Measurements from ENCODE around the gene KRT20. TPM values are rescaled to one million over a fixed set of nuclear protein-coding genes. Genes with fewer than 3 reads are reported as not detected.

The KRT20 gene
- total and polyA plus RNA-seq, 2 donors = 0.85 to 3.8 TPM

- Histone ChIP-seq H3K4me1 (ENCODE audit: control insufficient read depth in 2 of 2, insufficient read depth in 2 of 2, low read length in 2 of 2) (no peaks in the 10 kb centered on the region), H3K36me3 (ENCODE audit: control insufficient read depth in 2 of 2, insufficient read depth in 2 of 2, low read length in 1 of 2) (no peaks in the 10 kb centered on the region), H3K4me3 (ENCODE audit: low read length in 2 of 2) (no peak overlapping the region), H3K27ac (ENCODE audit: low read depth in 1 of 2, low read length in 1 of 2) (no peak overlapping the region), H3K27me3 (ENCODE audit: control insufficient read depth in 2 of 2, insufficient read depth in 1 of 2, low read length in 1 of 2) (peaks cover 0 to 2% of the 10 kb centered on the region in 2 donors), H3K9me3 (ENCODE audit: control insufficient read depth in 2 of 2, insufficient read depth in 1 of 2, low read length in 1 of 2) (no peaks in the 10 kb centered on the region)
- WGBS = 96% methylated on average over 3 of the region's 3 CpGs
- no peak for DNase-seq (ENCODE audit: low read depth in 6 of 9, low spot score in 9 of 9)
These were observed 34.6 kb downstream of the KRT20 start for GRCh38 chr17:40850293-40850972.

- H3K27me3 ChIP-seq (ENCODE audit: control insufficient read depth in 2 of 2, insufficient read depth in 1 of 2, low read length in 1 of 2) = peaks cover 0 to 2% of the 10 kb centered on the region in 2 donors
- 94% methylated on average over 4 of the region's 4 CpGs for whole genome bisulfite sequencing
- no peak for DNase-seq (ENCODE audit: low read depth in 6 of 9, low spot score in 9 of 9)
- no peak overlapping the region for H3K27ac ChIP-seq (ENCODE audit: low read depth in 1 of 2, low read length in 1 of 2)
- H3K36me3 ChIP-seq (ENCODE audit: control insufficient read depth in 2 of 2, insufficient read depth in 2 of 2, low read length in 1 of 2) = no peaks in the 10 kb centered on the region
- H3K4me3 ChIP-seq (ENCODE audit: low read length in 2 of 2) = no peak overlapping the region
- H3K4me1 ChIP-seq (ENCODE audit: control insufficient read depth in 2 of 2, insufficient read depth in 2 of 2, low read length in 2 of 2) = no peaks in the 10 kb centered on the region
- no peaks in the 10 kb centered on the region for H3K9me3 ChIP-seq (ENCODE audit: control insufficient read depth in 2 of 2, insufficient read depth in 1 of 2, low read length in 1 of 2)
These were observed 35.3 kb downstream of the KRT20 start for GRCh38 chr17:40849723-40850122.

GRCh38 chr17:40848583-40849235 lies 36.3 kb downstream of the KRT20 start:
- H3K27ac ChIP-seq (ENCODE audit: low read depth in 1 of 2, low read length in 1 of 2) = no peak overlapping the region
- H3K36me3 ChIP-seq (ENCODE audit: control insufficient read depth in 2 of 2, insufficient read depth in 2 of 2, low read length in 1 of 2) = no peaks in the 10 kb centered on the region
- no peaks in the 10 kb centered on the region for H3K4me1 ChIP-seq (ENCODE audit: control insufficient read depth in 2 of 2, insufficient read depth in 2 of 2, low read length in 2 of 2)
- no peak overlapping the region for H3K4me3 ChIP-seq (ENCODE audit: low read length in 2 of 2)
- WGBS = 89% methylated on average over 1 of the region's 1 CpG
- H3K9me3 ChIP-seq (ENCODE audit: control insufficient read depth in 2 of 2, insufficient read depth in 1 of 2, low read length in 1 of 2) = no peaks in the 10 kb centered on the region
- H3K27me3 ChIP-seq (ENCODE audit: control insufficient read depth in 2 of 2, insufficient read depth in 1 of 2, low read length in 1 of 2) = peaks cover 0 to 2% of the 10 kb centered on the region in 2 donors
- DNase-seq (ENCODE audit: low read depth in 6 of 9, low spot score in 9 of 9) = no peak

- Histone ChIP-seq H3K27ac (ENCODE audit: low read depth in 1 of 2, low read length in 1 of 2) (no peak overlapping the region), H3K4me1 (ENCODE audit: control insufficient read depth in 2 of 2, insufficient read depth in 2 of 2, low read length in 2 of 2) (no peaks in the 10 kb centered on the region), H3K4me3 (ENCODE audit: low read length in 2 of 2) (no peak overlapping the region), H3K9me3 (ENCODE audit: control insufficient read depth in 2 of 2, insufficient read depth in 1 of 2, low read length in 1 of 2) (no peaks in the 10 kb centered on the region), H3K27me3 (ENCODE audit: control insufficient read depth in 2 of 2, insufficient read depth in 1 of 2, low read length in 1 of 2) (no peaks in the 10 kb centered on the region), H3K36me3 (ENCODE audit: control insufficient read depth in 2 of 2, insufficient read depth in 2 of 2, low read length in 1 of 2) (no peaks in the 10 kb centered on the region)
- DNase-seq (ENCODE audit: low read depth in 6 of 9, low spot score in 9 of 9) = no peak
- 62% methylated on average over 1 of the region's 1 CpG for WGBS
These were observed 38.4 kb downstream of the KRT20 start for GRCh38 chr17:40846515-40847144.

GRCh38 chr17:40844671-40845107 lies 40.4 kb downstream of the KRT20 start:
- Histone ChIP-seq H3K27ac (ENCODE audit: low read depth in 1 of 2, low read length in 1 of 2) (no peak overlapping the region), H3K27me3 (ENCODE audit: control insufficient read depth in 2 of 2, insufficient read depth in 1 of 2, low read length in 1 of 2) (no peaks in the 10 kb centered on the region), H3K4me1 (ENCODE audit: control insufficient read depth in 2 of 2, insufficient read depth in 2 of 2, low read length in 2 of 2) (no peaks in the 10 kb centered on the region), H3K9me3 (ENCODE audit: control insufficient read depth in 2 of 2, insufficient read depth in 1 of 2, low read length in 1 of 2) (no peaks in the 10 kb centered on the region), H3K36me3 (ENCODE audit: control insufficient read depth in 2 of 2, insufficient read depth in 2 of 2, low read length in 1 of 2) (no peaks in the 10 kb centered on the region), H3K4me3 (ENCODE audit: low read length in 2 of 2) (no peak overlapping the region)
- 91% methylated on average over 4 of the region's 4 CpGs for WGBS
- DNase-seq (ENCODE audit: low read depth in 6 of 9, low spot score in 9 of 9) = no peak

- no peak overlapping the region for H3K4me3 ChIP-seq (ENCODE audit: low read length in 2 of 2)
- 59% methylated on average over 3 of the region's 3 CpGs for WGBS
- no peak overlapping the region for H3K27ac ChIP-seq (ENCODE audit: low read depth in 1 of 2, low read length in 1 of 2)
- no peaks in the 10 kb centered on the region for H3K4me1 ChIP-seq (ENCODE audit: control insufficient read depth in 2 of 2, insufficient read depth in 2 of 2, low read length in 2 of 2)
- no peaks in the 10 kb centered on the region for H3K36me3 ChIP-seq (ENCODE audit: control insufficient read depth in 2 of 2, insufficient read depth in 2 of 2, low read length in 1 of 2)
- H3K27me3 ChIP-seq (ENCODE audit: control insufficient read depth in 2 of 2, insufficient read depth in 1 of 2, low read length in 1 of 2) = no peaks in the 10 kb centered on the region
- no peak for DNase-seq (ENCODE audit: low read depth in 6 of 9, low spot score in 9 of 9)
- H3K9me3 ChIP-seq (ENCODE audit: control insufficient read depth in 2 of 2, insufficient read depth in 1 of 2, low read length in 1 of 2) = no peaks in the 10 kb centered on the region
These were observed 41.8 kb downstream of the KRT20 start for GRCh38 chr17:40843242-40843641.

GRCh38 chr17:40841246-40841645 lies 43.8 kb downstream of the KRT20 start:
- no peak overlapping the region for H3K4me3 ChIP-seq (ENCODE audit: low read length in 2 of 2)
- no peak overlapping the region for H3K27ac ChIP-seq (ENCODE audit: low read depth in 1 of 2, low read length in 1 of 2)
- no peaks in the 10 kb centered on the region for H3K36me3 ChIP-seq (ENCODE audit: control insufficient read depth in 2 of 2, insufficient read depth in 2 of 2, low read length in 1 of 2)
- H3K9me3 ChIP-seq (ENCODE audit: control insufficient read depth in 2 of 2, insufficient read depth in 1 of 2, low read length in 1 of 2) = no peaks in the 10 kb centered on the region
- H3K4me1 ChIP-seq (ENCODE audit: control insufficient read depth in 2 of 2, insufficient read depth in 2 of 2, low read length in 2 of 2) = no peaks in the 10 kb centered on the region
- no peak for DNase-seq (ENCODE audit: low read depth in 6 of 9, low spot score in 9 of 9)
- no peaks in the 10 kb centered on the region for H3K27me3 ChIP-seq (ENCODE audit: control insufficient read depth in 2 of 2, insufficient read depth in 1 of 2, low read length in 1 of 2)
- 92% methylated on average over 3 of the region's 3 CpGs for WGBS

- H3K4me3 ChIP-seq (ENCODE audit: low read length in 2 of 2) = no peak overlapping the region
- peaks cover 0 to 3% of the 10 kb centered on the region in 2 donors for H3K36me3 ChIP-seq (ENCODE audit: control insufficient read depth in 2 of 2, insufficient read depth in 2 of 2, low read length in 1 of 2)
- H3K4me1 ChIP-seq (ENCODE audit: control insufficient read depth in 2 of 2, insufficient read depth in 2 of 2, low read length in 2 of 2) = no peaks in the 10 kb centered on the region
- H3K27me3 ChIP-seq (ENCODE audit: control insufficient read depth in 2 of 2, insufficient read depth in 1 of 2, low read length in 1 of 2) = no peaks in the 10 kb centered on the region
- H3K9me3 ChIP-seq (ENCODE audit: control insufficient read depth in 2 of 2, insufficient read depth in 1 of 2, low read length in 1 of 2) = no peaks in the 10 kb centered on the region
- 88% methylated on average over 3 of the region's 3 CpGs for WGBS
- no peak overlapping the region for H3K27ac ChIP-seq (ENCODE audit: low read depth in 1 of 2, low read length in 1 of 2)
- DNase-seq (ENCODE audit: low read depth in 6 of 9, low spot score in 9 of 9) = no peak
These were observed 45.8 kb downstream of the KRT20 start for GRCh38 chr17:40839194-40839593.

- Histone ChIP-seq H3K4me3 (ENCODE audit: low read length in 2 of 2) (no peak overlapping the region), H3K9me3 (ENCODE audit: control insufficient read depth in 2 of 2, insufficient read depth in 1 of 2, low read length in 1 of 2) (no peaks in the 10 kb centered on the region), H3K27me3 (ENCODE audit: control insufficient read depth in 2 of 2, insufficient read depth in 1 of 2, low read length in 1 of 2) (no peaks in the 10 kb centered on the region), H3K4me1 (ENCODE audit: control insufficient read depth in 2 of 2, insufficient read depth in 2 of 2, low read length in 2 of 2) (no peaks in the 10 kb centered on the region), H3K27ac (ENCODE audit: low read depth in 1 of 2, low read length in 1 of 2) (no peak overlapping the region), H3K36me3 (ENCODE audit: control insufficient read depth in 2 of 2, insufficient read depth in 2 of 2, low read length in 1 of 2) (peaks cover 0 to 3% of the 10 kb centered on the region in 2 donors)
- 98% methylated on average over 4 of the region's 4 CpGs for WGBS
- no peak for DNase-seq (ENCODE audit: low read depth in 6 of 9, low spot score in 9 of 9)
These were observed 49.0 kb downstream of the KRT20 start for GRCh38 chr17:40836020-40836419.

Data from thymus (tissue), 11 donors.